COLO668 (cell line): ENCODE data around the gene MORN1.

Source experiments
- DNase-seq: peaks from one replicate; lab custom pipeline; 2025; ENCODE audit not compliant: unreplicated experiment; lab: John Stamatoyannopoulos, UW

The MORN1 gene

DNA sequence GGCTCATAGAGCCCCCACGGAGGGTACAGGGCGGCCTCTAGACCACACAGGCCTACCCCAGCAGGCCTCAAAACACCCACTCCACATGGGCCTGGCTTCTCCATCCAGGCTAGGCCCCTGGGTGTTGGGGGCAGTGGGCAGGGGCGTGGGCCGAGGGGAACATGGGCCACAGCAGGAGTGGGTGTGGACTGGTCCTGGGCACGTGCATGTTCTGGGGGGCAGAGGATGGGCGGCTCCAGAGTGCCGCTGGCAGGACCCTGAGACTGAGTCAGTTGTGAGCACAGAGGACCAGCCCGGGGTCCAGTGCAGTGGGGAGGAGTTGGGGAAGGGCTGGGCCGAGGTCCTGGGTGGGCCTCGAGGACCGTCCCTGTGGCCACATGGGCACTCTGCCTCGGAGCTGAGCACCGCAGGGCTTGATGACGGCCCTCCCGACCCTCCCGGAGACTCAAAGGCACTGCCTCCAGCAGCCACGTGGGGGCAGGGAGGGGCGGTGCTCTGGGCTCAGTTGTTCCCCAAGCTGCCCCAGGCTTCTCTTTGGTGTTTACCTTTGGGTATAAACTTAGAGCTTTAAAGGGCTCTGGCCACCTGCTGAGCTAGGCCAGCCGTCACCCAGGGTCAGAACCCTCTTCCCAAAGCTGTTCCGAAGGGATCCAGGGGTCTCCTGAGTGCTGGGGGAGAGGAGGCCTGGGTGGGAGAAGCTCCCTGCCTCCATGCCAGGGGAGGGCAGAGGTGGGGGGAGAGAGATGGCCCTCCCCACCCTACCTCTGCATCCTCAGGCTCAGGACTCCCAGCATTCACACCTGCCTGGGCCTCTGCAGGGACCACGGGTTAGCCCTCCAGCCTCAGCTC lies 79.9 kb downstream of the MORN1 start:
- DNase-seq, result peak; percentile 84

DNA sequence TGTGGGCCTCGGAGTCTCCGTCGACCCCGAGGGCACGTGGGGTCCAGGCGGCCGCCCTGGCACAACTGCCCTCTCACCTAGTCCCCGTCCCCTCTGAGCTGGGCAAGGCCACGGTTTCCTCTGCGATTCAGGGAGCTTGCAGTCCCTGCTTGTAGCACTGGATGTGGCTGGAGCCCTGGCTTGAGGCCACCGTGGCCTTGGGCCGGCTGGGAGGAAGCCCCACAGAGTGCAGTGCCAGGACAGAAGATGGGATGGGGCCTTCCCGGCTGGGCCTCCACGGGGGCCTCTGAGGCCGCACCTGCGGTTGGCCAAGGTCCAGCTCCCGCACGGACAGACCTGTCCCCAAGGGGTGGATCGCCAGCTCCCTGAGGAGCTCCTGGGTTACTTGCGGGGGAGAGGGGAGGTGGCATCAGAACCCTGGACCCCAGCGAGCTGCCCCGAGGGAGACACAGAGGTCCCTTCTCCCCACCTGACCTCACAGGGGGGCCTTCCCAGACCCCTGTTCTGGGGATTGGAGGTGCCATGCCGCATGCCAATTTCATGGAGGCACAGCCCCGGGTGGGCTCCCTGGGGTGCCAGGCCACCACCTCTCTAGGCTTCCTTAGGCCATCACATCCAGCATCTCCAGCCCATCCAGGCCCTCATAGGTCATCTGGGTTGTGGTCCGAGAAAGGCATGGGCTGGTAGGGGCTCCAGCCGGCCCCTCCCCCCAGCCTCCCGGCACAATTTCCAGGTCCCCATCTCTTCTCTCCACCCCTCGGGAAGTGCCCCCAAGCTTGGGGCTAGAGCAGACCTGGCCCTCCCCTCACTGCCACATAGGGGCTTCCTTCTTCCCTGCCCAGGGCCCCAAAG lies 80.8 kb downstream of the MORN1 start:
- no peak for DNase-seq

DNA sequence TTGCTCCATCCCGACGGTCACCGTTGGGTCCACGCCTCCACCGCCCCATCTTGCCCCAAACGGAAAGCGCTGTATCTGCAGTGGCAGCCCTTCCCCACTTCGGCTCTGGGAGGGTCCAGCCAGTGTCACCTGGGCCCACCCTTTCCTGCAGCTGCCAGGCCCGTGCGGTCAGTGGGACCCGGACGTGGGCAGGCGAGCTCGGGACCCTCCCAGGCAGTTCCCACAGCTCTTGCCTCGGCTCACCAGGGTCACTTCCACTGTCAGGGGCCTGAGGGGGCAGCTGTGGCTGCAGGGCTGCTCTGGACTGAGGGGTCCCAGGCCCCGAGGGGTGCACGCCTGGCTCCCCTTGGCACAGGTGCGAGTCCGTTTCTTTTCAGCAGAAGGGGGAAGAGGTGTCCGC lies 82.5 kb downstream of the MORN1 start:
- no peak for DNase-seq

DNA sequence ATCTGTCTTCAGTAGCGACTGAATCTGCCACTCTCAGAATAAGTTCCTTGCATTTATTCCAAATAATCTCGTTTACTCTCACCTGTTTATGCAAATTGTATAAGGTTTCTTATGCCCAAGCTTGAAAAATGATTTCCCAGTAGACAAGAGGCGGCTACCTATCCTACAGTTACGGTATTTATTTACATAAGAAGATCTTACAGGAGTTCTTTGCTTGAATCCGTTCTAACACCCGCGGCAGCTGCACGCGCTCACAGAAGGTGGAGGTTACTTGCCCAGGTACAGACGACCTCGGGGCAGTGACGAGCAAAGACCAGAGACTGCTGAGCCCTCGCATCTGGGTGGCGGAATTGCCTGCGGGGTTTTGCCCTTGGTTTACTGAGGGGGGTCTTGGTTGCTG lies 83.4 kb downstream of the MORN1 start:
- no peak for DNase-seq

DNA sequence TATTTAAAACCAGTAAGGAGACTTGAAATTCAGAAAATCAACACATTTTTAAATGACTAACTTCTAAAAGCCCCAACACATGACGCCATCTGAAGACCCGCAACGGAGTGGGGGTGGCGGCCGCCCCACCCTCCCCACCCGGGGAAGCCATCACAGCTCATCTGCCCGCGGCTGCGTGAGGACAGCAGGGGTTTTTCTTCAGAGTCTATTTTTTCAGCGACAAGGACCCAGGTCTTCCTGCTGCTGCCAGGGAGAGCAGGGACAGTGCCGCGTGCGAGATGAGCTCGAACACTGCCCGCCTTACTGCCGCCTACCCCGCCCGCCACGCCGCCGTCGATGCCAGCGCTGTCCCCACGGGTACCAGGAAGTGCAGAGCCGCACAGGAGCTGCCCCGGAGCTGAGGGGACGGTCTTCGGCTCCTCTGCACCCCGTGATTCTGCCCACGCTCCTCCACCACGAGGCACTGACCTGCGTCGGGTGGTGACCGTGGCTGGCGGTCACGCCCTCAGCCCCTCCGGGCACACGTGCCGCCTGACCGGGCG lies 84.2 kb downstream of the MORN1 start:
- DNase-seq, result no peak

DNA sequence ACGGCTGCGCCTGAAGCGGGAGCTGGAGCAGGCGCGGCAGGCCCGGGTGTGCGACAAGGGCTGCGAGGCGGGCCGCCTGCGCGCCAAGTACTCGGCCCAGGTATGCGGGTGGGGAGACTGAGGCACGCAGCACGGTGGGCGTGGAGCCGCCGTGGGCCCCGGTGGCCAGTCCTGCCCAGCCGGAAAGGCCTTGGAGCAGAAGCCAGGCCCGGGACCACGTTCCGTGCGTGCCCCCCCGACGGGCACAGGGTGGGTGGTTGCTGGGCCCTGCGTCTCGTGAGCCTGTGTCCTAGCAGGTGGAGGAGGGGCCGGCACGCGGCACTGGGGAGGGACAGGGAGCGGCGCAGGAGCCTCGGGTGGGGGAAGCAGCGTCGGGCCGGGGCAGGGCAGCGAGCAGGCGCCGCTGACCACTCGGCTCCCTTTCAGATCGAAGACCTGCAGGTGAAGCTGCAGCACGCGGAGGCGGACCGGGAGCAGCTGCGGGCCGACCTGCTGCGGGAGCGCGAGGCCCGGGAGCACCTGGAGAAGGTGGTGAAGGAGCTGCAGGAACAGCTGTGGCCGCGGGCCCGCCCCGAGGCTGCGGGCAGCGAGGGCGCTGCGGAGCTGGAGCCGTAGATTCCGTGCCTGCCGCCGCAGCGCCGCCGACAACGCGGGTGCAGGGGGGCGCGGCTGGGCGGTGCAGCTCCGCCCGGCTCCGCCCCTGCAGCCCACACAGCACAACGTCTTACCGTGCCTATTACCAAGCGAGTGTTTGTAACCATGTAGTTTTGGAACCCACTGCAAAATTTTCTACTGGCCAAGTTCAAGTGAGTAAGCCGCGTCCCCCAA lies 85.0 kb downstream of the MORN1 start:
- DNase-seq, result no peak

DNA sequence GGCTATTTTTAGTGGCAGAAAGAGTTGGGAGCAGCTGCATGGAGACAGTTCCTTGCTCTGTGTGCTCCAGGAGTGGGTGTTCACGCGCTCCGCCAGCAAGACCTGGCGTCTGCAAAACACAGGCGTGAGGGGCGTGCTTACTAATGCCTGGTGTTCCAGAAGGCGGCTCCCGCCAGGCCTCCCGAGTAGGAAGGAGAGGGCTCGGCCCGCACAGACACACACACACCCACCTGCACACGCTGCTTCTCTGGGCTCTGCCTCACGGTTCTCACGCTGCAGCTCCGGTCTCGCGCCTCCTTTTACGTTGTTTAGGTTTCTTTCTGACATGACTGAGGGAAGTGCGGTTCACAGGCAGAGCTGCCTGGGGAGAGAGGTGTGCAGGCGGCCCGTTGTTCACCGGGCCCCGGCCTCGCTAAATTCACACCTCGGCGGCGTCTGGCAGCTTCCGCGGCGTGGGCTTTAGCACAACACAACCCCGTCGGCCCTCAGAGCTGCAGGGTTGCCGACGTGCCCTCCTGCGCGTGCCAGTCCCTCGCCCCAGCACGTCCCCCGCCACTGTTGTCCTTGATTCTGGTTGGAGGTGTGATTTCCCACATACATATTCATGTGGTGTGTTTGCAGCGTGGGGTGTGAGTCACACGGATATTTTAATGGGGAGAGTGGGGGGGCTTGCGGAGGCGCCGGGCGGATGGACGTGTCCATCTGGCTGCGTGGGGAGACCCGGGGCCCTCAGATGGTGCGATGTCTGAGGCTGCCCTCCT lies 86.3 kb downstream of the MORN1 start:
- DNase-seq, result no peak

DNA sequence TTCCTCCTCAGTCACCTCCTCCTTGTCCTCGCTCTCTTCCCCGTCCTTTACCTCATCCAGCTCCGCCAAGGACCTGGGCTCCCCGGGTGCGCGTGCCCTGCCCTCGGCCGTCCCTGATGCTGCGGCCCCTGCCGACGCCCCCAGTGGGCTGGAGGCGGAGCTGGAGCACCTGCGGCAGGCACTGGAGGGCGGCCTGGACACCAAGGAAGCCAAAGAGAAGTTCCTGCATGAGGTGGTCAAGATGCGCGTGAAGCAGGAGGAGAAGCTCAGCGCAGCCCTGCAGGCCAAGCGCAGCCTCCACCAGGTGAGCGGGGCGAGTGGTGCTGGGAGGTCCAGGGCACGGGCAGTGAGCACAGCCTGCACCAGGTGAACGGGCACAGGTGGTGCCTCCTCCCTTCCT lies 87.1 kb downstream of the MORN1 start:
- DNase-seq, result no peak

DNA sequence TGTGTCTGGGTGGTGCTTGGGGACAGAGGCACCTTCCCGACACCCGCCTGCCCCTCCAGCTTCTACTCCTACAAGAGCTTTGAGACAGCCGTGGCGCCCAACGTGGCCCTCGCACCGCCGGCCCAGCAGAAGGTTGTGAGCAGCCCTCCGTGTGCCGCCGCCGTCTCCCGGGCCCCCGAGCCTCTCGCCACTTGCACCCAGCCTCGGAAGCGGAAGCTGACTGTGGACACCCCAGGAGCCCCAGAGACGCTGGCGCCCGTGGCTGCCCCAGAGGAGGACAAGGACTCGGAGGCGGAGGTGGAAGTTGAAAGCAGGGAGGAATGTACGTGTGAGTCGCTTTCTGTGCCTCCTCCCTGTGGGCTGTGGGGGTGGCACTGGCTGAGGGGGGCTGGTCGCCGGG lies 87.6 kb downstream of the MORN1 start:
- DNase-seq, result no peak

DNA sequence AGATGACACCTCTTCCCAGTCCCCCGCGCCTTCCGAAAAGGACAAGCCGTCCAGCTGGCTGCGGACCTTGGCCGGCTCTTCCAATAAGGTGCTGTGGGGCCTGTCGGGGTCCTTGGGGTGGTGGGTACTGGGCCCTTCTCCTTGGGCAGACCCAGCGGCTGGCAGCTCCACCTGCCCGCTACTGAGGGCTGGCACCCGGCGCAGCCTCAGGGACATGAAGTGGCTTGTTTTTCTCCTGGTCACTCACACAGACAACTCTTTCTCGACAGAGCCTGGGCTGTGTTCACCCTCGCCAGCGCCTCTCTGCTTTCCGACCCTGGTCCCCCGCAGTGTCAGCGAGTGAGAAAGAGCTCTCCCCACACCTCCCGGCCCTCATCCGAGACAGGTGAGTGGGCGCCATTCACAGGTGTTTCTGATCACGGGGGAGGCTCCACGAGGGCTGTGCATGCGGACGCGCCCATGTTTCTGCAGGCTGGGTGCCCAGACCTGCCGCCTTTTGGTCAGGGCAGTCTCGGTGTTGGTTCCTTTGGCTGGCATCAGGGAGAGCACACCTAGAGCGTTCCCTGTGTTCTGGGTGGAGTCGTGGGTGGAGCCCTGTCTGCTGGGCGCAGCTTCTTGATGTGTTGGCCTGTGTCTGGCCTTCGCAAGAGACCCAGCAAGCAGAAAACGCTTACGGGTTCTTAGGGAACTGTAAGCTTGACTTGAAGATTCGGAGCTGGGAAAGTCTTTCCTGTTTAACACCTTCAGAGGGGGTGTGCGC lies 88.2 kb downstream of the MORN1 start:
- DNase-seq, result no peak

DNA sequence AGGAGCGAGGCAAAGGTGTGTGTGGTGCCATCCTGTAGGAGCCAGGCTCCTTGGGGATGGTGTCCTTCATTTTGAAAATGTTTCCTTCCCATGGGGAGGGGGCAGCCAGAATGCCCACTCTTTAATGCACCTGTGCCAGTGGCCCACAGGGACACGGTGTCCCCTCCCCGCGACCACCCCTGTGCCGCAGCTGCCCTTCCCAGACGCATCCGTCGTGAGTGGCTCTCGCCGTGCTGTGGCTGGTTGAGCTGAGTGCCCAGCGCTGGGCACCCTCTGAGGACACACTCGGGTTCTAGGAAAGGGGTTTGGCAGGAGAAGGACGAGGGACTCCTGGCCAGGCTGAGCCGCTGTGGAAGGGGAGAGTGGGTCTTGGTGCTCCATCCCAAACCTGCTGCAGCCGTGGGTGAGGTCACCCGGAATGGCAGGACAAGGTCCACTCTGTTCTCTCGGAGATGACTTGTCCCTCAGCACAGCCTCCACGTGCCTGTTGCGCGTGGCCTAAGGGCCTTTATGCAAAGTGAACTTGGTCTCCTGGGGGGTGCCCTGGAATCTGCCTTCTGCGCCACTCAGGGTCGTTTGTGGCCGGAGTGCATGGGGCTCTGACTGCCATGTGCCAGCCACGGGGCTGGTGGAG lies 88.9 kb downstream of the MORN1 start:
- DNase-seq, result no peak

DNA sequence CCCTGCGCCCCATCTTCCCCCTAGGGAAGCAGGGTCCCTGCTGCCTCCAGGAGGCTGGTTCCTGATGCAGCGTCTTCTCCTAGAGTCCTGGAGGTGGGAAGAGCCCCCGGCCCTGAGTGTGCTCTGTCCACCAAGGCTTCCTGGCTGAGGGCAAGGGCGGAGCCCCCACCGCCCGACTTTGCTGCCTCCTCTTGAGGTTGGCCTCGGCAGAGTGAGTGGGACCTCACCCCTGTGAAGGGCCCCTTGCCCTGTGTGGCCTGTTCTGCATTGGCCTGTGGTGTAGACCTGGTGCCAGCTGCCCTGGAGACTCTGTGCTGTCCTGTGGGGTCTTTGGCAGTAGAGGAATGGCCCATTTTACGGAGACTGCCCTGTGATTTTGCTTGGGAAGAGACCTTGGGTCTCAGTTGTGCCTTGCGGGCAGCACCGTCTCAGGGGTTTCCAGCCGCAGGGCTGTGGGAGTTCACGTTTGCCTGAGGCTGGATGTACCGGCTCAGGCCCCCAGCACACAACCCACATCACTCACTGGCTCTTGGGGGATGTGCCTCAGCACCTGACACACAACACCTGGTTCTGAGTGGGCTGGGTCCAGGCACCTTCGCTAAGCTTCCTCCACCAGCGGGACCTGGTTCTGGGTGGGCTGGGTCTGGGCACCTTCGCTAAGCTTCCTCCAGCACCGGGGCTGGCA lies 89.6 kb downstream of the MORN1 start:
- DNase-seq, result no peak

DNA sequence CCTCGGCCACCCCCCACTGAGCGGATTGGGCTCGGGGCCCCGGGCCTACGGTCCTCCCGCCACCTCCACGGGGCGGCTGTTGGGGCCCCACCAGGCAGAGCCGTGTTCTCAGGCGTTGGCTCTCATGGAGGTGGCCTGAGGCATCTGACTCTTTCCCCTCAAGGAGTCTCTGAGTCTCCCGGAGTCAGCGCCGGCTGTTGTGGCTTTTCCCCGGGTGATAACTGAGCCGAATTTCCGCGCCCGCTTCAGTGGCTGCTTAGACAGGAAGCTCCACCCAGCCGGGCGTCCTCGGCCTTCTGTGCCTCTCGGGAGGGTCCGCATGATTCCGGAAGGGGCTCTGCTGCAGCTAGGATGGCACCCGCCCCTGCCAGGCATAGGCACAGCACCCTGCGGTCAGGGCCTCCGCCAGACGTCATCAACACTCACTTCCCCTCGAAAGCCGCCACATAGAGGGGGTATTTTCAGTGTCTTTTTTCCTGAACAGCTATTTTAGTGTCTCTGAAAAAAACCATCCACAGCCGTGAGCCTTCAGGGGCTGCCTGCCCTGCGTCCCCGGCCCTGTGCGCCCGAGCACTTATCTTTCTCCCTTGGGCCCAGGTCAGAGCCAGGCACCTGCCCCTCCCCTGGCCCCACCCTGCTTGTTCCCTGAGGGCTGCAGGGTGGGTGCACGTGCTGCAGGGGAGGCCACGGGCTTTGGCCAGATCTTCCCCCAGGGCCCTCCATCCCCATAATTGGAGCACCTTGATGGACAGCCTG lies 90.3 kb downstream of the MORN1 start:
- DNase-seq, result no peak

DNA sequence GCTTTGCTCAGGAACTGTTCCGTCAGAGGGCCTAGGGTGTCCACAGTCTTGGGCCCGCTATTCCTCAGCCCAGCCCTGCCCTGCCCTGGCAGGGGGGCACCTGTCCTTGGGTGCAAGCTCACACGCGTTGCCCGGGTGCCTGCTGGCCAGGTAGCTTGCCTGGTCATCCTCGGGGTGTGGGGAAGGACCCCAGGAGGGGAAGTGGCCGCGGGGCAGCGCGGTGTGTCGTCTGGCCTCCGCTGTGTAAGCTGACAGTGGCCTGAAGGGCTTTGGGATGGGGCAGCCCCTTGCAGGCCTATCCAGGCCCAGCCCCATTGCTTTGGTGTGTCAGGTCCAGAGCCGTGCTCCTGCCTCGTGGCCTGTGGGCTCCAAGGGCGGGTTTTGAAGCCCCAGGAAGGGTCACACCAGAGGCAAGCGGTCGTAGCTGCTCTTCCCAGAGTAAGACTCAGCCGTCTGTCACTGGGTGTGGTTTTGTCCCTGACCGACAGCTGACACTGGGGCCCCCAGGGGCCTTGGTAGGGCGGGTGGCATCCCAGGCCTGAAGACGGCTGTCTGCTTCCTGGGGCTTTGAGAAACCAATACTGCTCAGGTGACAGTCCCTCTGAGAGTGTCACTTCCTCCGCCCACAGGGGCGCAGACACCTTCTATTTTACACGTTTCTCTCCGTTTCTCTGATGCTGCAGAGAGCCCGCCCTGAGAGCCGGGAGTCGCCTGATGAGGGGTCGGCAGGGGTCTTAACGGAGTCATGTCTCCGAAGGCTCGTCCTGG lies 91.2 kb downstream of the MORN1 start:
- DNase-seq, result no peak

DNA sequence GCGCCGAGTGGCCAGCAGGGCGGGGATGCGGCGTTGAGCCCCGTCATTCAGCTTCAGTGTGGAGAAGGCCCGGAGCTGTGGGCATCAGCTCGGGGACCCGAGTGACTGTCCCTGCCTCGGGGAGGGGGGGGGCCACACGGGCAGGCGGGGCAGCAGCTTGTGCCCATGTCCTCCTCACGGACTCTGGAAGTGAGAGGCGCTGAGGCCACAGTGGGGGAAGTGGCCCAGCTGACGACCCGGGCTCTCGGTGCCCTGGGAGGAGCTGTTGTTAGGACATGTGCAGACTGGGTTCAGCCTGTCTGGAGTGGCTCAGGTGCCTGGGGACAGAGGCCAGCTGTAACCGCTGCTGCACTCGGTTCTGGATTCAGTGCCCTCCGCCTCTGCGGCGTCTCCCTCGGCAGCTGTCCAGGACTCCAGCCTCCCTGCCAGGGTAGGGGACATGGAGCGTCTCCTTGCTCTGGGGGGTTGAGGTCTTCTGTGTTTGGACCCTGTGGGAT lies 92.2 kb downstream of the MORN1 start:
- DNase-seq, result no peak

DNA sequence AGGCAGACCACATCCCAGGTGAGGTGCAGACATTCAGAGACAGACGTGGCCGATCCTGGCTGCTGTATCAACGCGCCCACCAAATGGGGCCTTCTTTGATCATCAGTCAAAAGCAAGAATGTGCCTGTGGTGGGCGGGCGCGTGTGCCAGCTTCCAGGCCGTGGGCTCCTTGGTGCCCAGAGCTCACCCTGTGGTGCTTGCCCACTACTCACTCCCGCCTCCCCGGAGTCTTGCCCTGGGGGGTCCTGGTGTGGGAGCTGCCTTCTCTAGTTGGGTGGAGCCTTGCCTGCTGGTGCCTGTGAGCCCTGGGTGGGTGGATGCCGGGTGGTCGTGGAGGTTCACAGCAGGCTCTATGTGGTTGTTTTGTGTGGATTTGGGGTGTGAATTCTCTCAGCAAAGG lies 92.7 kb downstream of the MORN1 start:
- DNase-seq, result no peak
